ENCODE data around the gene DNAJB2.

DNA sequence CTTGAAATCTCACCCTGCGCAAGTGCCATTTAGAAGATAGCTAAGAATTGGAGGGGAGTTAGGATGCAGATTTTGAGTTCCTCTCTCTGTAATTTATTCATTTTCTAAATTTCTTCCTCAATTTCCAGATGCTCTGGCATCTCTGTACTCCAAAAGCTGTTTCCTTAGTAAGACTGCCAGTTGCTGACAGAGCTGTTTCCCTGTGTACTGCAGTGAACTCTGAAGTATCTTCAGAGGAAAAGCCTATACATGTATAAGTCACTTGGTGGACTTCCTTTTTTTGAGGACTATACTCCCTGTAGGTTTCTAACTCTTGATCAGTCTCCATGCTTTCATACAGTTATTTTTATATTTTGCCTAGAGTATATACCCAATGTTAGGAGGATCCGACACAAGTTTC, 54.9 kb downstream of the DNAJB2 start:
- TF ChIP-seq, protein P1, sequence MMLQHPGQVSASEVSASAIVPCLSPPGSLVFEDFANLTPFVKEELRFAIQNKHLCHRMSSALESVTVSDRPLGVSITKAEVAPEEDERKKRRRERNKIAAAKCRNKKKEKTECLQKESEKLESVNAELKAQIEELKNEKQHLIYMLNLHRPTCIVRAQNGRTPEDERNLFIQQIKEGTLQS (IDR thresholded peaks at IDR 0.05), result no peak
- no peak for TF ChIP-seq YY1 (IDR thresholded peaks at IDR 0.05)
